Vagina (tissue), 2 donors: ENCODE measurements around the gene OSBPL10.

ENCODE experiments used
- POLR2AphosphoS5 ChIP-seq, 2 donors: sonication (generic); formaldehyde crosslinking; IDR thresholded peaks; one replicate each; pipeline ENCODE4 v1.9.0; 2017; ENCODE audit warnings: antibody characterized with exemption in 2 of 2, mild to moderate bottlenecking in 2 of 2, low read depth in 1 of 2; ENCODE audit not compliant: insufficient read depth in 1 of 2
- TF ChIP-seq, protein P1 (sequence below), 3 experiments: fragments of 450-650 bp in 2 of 3; fragments of 200-600 bp in 1 of 3; sonication (generic) in 1 of 3; IDR thresholded peaks; one replicate each; pipeline ENCODE4 v1.5.1; 2017 to 2019; ENCODE audit warnings: antibody characterized with exemption in 3 of 3, mild to moderate bottlenecking in 2 of 3, moderate library complexity in 2 of 3

DNA sequence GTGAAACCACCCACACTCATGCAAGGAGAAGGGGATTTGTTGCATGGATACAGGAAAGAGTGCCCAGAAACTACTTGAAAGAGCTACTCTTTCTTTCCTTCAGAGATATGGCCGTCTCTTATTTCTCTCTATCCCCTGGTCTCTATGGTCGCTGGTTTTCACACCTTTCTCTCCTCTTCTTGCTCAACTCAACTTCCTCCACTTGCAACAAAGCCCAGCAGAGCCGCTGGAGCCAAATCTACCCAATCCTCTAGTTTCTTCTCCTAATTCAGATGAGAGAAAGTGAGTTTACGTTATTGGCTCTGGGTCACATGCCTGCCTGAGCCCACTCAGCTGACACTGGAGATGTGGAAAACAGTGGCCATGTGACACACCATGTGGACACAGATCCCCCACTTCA, 215.2 kb downstream of the OSBPL10 start:
- TF ChIP-seq, protein P1, sequence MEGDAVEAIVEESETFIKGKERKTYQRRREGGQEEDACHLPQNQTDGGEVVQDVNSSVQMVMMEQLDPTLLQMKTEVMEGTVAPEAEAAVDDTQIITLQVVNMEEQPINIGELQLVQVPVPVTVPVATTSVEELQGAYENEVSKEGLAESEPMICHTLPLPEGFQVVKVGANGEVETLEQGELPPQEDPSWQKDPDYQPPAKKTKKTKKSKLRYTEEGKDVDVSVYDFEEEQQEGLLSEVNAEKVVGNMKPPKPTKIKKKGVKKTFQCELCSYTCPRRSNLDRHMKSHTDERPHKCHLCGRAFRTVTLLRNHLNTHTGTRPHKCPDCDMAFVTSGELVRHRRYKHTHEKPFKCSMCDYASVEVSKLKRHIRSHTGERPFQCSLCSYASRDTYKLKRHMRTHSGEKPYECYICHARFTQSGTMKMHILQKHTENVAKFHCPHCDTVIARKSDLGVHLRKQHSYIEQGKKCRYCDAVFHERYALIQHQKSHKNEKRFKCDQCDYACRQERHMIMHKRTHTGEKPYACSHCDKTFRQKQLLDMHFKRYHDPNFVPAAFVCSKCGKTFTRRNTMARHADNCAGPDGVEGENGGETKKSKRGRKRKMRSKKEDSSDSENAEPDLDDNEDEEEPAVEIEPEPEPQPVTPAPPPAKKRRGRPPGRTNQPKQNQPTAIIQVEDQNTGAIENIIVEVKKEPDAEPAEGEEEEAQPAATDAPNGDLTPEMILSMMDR (IDR thresholded peaks at IDR 0.05) = no peak
- TF ChIP-seq POLR2AphosphoS5 (IDR thresholded peaks at IDR 0.05; ENCODE audit: insufficient read depth in 1 of 2, low read depth in 1 of 2) = no peak
